HS-27A (cell line): Measurements from ENCODE around the gene CMTM2.
"Not testable (repeated sequence)": the region's sequence is repeated elsewhere in the genome, so short reads cannot be mapped to it uniquely, and the experiment has no call there.

Source experiments
- DNase-seq: peaks from one replicate; pipeline ENCODE4 v3.0.0-alpha.2; 2012; ENCODE audit warnings: low read depth, missing footprints

CMTM2 gene

DNA sequence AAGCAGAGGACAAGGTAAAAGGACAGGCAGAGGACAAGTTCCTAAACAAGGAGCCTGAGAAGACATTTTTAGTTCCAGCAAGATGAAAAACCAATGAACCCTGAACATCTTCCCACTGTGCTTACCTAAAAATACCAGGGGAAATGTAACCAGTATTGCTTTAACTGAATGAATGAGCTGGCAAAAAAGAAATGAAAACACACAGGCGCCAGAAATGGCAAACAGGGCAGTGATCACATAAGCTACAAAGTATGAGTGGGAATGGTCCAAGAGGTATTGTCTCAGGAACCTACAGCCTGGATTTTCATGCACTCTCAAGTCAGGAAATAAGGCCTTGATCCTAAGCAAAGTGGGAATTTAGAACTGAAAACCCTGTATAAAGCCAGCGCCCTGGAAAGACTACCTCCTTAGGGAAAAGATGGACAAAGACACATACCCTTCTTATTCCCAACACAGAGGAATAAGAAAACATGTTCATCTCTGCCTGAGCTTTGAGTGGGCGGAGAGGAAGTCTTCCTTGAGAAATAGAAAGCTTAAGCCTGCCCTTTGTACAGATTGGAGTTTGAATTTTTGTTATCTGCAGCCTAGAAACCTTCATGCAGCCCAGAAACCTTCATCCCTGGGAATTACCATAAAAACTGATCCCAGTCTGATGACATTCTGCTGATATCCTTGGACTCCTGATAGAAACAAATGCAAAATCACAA, 2.1 kb downstream of the CMTM2 start:
- DNase-seq = no peak

DNA sequence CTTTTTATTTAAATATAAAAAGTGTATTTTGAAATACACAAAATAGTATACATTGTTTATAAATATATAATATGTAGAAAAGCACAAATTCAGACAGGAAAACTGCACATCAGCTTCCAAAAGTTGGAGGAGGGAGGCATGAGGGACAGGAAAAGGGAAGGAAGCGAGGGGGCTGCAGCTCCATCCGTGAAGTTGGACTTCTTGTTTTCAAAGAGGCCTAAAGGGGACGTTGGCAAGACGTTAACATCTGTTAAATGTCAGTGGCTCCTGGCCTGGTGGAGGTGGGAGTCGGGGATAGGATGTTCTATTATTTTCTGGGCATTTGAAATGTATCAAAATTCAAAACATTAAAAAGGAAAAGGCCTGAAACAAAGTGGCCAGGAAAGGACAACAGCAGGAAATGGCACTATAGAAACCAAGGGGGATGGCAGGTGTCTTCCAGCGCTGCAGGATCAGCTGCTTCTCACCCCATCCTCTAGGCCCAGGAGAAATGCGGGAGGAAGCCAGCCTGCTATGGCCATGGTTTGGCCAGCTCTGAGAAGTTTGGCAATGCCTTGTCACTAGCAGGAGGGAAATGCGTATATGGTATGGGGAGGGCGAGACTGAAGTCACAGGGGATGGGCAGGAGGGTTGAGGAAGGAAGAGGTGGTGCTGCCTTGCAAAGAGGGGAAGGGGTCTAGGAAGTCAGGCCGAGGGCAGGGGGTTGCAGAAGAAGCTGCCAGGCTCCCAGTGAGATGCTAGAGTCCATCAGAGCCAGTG, 6.4 kb downstream of the CMTM2 start:
- DNase-seq = no peak

DNA sequence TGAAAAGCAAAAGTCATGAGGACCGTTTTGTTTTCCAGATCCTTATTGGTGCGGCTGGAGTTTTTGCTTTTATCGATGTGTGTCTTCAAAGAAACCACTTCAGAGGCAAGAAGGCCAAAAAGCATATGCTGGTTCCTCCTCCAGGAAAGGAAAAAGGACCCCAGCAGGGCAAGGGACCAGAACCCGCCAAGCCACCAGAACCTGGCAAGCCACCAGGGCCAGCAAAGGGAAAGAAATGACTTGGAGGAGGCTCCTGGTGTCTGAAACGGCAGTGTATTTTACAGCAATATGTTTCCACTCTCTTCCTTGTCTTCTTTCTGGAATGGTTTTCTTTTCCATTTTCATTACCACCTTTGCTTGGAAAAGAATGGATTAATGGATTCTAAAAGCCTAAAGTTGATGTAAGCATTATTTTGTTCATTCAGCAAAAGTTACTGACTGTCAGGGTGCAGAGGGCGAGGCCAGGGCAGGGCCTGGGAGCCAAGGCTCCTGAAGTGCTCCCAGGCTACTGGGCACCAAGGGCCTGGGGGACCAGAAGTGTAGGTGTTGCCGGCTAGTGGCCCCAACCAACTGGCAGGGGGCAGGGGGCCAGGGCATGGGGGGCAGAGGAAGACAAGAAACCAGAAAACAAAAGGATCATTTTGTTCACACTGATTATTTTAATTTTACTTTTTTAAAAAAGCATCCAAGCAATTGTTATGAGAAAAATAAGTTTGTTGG, 8.8 kb downstream of the CMTM2 start:
- DNase-seq = no peak

DNA sequence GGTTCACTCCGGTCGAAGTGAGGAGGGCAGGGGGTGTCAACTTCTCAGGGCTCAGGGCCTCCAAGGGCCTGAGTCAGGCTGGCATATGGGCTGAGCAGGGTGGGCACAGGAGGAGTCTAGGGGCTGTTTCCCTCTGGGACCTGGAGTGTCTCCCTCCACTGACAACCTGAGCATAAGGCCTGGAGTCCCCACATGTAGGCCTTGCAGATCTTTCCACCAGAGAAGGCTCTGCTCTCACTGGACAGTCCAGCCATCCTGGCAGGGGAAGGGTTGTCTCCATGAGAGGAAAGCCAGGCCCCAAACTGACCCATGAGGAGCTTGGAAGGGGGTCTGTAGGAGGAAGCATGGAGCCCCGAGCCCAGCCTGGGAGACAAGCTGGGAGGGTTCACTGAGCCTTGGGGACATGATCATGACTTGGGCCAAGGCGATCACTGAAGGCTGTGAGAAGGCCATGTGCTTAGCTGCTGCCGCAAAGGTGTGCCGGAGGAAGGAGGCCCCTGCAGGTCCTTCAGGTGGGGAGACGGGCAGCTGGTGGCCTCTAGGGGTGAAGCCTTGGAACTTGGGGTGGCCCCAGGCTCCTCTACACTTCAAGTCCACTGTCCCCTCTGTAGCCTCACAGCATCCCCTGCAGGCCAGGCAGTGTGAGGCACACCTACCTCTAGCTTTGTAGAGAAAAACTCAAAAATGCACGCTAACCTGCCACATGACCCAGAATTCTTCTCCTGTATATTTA, 9.9 kb downstream of the CMTM2 start:
- no peak for DNase-seq

DNA sequence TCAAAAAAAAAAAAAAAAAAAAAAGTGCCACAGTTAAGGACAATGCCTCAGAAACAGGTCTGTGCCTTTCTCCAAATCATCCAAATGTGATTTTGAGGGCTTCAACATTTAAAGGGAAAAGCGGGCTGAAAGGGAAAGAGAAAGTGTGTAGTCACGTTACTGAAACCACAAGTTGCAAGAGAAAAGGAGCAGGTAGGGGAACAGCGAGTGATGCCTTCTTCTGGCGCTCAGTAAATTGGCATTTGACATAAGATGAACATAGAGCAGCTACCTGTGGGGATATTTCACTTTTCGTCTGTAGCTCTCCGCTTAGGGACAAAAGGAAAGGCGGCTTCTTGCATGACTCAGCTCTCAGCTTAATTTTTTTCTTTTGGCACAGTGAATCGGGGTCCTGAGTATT, 11.1 kb downstream of the CMTM2 start:
- no peak for DNase-seq

DNA sequence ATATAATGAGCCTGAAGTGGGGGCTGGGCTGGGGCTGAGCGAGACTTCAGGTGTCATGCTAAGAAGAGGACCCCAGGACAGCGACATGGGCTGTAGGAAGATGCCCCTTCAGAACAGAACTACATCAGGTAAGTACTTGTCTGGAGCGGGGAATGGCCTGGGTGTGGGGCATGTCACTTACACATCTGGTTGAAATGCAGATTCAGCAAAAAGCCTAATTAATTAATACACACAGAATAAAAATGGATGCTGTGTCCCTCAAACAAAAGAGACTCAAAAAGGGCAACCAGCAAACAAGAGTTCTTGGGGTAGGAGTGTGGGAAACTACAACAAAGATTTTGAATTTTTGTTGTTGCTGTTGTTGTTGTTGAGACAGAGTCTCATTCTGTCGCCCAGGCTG, 11.8 kb downstream of the CMTM2 start:
- DNase-seq = no peak

DNA sequence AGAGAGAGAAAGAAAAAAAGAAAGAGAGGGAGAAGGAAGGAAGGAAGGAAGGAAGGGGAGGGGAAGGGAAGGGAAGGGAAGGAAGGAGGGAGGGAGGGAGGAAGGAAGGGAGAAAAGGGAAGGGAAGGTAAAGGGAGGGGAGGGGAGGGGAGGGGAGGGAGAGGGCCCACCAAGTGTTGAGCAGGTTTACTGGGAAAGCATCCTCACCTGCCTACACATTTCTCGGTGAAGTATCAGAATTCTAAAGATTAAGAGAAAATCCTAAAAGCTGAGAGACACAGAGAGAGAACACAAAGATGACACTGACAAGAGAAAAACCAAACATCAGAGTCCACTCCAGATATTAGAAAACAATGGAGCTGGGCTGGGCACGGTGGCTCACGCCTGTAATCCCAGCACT, 13.0 kb downstream of the CMTM2 start:
- DNase-seq = no peak

DNA sequence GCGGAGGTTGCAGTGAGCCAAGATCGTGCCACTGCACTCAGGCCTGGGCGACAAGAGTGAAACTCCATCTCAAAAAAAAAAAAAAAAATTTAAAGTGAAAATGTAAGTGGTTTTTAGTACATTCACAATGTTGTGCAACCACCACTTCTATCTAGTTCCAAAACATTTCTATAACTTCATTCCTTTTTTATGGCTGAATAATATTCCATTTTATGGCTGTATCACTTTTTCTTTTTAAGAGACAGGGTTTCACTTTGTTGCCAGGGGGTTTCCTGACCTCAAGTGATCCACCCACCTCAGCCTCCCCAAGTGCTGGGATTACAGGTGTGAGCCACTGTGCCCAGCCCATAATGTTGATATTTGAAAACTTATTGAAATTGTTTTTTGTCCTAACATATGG, 13.6 kb downstream of the CMTM2 start:
- no peak for DNase-seq

DNA sequence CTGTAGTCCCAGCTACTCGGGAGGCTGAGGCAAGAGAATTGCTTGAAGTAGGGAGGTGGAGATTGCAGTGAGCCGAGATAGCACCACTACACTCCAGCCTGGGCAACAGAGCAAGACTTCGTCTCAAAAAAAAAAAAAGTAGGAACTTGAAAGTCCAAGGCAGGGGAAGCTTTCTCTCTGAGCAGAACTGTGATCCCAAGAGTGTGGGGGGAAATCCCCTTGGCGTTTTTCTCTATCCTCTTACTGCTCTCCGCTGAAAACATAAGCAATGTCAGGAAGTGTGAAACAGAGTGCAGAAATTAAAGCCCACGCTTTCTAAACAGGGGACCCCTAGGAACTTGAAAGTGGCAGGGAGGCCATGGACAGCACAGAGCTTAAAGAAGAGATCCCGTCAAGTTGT, 15.5 kb downstream of the CMTM2 start:
- DNase-seq = no peak

DNA sequence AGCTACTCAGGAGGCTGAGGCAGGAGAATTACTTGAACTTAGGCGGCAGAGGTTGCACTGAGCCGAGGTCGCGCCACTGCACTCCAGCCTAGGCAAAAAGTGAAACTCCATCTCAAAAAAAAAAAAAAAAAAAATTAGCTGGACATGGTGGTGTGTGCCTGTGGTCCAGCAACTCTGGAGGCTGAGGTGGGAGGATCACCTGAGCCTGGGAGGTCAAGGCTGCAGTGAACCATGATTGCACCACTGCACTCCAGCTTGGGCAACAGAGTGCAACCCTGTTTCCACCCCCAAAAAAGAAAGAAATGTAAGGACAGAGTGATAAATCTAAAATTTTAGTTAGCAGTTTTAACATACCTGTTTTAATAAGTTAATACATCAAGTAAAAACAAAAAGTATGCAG, 17.3 kb downstream of the CMTM2 start:
- not testable (repeated sequence) for DNase-seq

DNA sequence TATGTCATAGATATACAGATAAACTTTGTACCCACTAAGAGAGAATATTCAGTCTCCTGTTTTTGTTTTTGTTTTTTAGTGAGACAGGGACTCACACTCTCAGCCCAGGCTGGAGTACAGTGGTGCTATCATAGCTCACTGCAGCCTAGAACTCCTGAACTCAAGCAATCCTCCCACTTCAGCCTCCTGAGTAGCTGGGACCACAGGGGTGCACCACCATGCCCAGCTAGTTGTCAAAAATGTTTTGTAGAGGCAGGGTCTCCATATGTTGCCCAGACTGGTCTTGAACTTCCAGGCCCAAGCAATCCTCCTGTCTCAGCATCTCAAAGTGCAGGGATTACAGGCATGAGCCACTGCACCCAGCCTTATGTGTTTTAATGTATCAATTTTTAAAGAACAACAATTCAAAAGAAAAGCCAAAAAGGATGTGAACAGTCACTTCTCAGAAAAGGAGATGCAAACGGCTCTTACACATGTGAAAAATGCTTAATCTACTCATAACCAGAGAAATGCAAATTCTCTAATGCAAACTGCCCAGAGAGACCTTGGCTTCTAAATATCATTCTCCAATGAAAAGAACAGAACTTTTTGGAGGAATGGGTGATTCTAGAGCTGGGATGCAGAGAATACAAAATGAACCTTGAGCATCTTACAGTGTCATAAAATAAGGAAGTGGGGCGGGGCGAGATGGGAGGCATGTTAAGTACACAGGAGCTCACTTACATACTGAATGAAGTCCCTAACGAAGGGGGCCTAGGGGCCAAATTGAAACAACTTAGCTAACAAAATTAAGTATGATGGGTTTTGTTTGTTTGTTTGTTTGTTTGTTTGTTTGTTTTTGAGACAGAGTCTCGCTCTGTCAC, 18.0 kb downstream of the CMTM2 start:
- no peak for DNase-seq

DNA sequence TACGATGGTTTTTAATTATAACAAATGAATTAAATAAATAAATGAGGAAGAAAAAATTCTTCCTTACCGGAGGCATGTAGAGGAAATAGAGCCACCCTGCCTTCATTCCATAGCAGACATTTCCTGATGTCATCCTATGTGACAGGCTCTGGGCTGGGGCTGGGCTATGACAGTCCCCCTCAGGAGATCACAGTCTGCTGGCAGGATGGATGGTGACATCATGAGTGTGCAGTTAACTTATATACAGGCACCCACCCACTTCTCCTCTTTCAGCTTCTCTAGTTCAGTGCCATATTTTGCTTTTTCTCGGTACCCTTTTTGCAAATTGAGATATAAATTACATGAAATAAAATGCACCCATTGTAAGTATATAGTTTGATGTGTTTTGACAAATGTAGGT, 18.8 kb downstream of the CMTM2 start:
- no peak for DNase-seq

DNA sequence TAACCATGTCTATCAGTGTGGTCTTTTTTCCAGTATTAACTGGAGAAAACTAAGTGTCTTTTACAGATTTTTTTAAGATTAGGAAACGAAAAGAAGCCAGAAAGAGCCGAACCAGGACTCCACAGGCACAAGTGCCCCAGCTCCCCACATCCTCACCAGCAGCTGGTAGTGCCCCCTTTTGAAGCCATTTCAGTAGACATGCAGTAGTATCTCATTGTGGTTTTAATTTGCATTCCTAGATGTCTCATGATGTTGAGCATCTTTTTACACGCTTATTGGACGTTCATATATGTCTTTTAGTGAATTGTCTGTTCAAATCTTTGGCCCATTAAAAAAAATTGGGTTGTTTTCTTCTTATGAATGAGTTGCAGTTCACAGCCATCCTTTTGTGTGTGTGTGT, 20.5 kb downstream of the CMTM2 start:
- DNase-seq = no peak

DNA sequence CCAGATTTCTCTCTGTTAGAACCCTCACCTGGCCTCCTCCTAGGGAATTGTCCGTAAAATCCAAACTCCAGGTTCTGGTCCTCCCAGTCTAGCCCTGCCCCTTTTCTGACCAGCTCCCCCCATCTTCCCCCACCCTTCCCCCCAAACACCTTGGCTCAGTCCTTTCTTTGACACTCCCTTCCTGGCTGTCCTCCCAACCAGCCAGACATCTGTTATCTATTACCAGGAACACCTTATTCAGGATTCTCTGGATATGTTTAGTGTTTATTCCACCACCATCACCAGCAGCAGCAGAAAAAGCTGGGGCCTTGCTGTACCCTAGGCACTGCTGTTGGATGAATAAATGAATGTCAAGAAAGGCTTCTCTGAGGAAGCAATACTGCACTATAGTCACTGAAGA, 21.2 kb downstream of the CMTM2 start:
- no peak for DNase-seq

DNA sequence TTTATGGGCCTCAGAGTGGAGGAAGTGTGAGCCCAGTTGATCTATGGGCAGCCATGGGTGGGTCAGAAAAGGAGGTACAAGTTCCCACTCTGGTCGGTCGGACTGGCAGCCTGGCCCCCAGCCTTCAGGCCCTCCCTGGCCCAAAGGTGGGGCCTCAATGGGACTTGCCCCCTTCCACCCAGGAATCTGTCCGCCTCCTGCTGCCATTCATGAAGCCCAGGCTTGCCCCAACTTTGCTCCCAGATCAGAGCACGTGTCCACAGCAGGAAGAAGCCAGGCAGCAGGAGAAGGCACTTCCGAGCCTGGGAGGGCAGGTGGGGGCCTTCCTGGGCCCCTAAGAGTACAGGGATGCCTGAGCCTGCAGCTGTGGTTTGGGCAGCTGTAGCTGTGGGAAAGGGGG, 22.2 kb downstream of the CMTM2 start:
- DNase-seq = no peak

DNA sequence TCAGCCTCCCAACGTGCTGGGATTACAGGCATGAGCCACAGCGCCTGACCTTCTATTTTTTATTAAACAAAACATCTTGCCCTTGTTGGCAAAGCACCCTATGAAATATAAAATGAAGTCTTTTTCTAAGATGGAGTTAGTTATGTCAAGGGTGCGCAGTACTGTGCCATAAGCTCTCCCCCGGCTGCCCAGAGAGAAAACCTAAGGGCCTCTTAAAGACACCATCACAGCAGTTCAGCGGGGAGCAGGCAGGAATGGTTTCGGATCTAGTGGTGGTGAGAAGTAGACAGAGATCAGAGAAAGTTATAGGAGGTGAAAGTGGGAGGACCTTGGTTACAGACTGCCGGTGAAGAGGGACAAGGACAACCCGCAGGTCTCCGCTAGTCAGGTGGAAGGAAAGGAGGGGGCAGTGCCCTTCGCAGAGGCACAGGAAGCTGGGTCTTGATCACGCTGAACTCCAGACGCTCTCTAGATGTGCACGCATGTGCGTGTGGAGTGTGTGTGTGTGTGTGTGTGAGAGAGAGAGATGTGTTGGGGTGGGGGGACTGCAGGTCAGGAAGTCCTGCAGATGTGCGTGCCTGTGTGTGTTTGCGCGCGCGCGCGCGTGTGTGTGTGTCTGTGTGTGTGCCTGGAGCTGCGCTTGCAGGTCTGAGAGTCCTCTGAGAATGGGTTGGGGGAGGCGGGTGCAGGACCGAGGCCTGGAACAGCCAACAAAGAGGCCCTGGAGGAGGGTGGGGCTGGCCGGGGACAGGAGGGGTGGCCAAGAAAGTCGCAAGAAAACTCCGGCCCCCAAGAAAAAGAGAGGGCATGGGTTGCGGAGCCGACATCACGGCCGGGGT, 24.5 kb downstream of the CMTM2 start:
- no peak for DNase-seq

DNA sequence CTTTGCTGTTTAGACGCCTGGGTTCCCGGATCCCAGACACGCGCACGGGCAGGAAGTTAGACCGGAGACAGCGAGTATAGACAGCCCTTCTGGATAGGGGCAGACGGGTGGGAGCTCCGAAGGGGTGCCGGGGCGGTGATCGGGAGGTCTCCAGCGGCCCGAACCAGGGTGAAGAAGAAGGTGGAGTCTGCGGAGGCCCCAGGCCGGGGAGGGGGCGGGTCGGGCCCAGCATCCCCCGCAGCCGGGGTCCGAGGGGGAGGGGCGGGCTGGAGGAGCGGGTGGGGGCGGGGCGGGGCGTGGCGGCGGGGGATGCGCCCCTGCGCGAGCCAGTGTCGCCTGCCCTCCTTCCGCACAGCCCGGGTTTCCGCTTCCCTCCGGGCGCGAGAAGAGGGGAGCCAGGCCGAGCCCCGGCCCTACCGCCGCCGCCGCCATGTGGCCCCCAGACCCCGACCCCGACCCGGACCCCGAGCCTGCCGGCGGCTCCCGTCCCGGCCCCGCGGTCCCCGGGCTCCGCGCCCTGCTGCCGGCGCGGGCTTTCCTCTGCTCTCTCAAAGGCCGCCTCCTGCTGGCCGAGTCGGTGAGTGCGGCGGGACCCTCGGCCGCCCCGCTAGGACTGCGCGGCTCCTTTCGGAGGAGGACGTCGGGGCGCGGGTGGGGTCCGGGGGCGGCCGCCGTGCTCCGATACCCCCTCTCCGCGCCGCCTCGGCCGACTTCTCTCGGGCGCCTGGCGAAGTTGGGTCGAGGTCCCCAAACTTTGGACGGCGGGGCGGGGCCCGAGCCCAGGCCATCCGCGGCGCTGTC, 25.3 kb downstream of the CMTM2 start, which contains the start of gene CMTM3:
Gene CMTM3, plus strand, starts transcription at position 329 of the 801 bp plus-strand sequence. Its CDS starts 102 bp downstream, at position 431.
- no peak for DNase-seq

DNA sequence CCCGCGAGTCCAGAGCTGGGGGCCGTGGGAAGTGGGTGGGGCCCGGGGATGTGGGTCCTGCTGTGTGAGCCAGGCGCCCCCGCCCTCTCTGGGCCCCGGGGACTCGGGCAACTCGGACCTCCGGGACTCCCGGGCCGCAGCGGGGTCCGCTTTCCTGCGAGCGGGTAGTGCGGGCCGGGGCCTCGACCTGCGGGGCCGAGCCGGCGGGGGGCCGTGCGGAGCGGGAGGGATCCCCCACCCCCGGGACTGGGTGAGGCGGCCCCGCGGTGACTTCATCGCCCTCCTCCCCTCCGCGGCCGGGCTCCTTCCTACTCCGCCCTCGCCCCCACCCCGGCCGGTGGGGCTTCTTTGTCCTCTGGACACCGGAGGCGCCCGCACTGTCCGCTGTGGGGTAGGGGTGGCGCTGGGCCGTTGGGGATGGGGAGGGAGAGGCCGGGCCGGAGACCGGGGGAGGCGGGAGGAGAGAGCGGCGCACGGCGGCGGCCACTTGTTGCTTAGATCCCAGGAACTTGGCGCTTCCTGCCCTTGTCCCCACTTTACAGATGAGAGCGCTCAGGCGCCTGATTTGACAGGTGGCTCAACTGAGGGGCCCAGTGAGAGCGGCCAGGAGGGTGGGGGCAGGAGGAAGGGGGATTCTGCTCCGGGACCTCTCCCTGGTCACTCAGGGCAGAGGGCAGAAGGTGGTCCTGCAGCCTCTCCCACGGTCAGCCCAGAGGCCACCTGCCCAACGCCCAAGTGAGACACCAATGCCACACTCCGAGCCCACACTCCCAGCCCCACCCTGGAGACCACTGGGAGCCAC, 26.1 kb downstream of the CMTM2 start:
- no peak for DNase-seq
